HCEC 1CT (cell line): ENCODE data around the gene TMEM184C.
A peak's percentile ranks its signal among the peaks of the same experiment; 100 is the strongest.

Experiments used
- DNase-seq: peaks from one replicate; pipeline ENCODE4 v3.0.0-alpha.2; 2017

The TMEM184C gene

DNA sequence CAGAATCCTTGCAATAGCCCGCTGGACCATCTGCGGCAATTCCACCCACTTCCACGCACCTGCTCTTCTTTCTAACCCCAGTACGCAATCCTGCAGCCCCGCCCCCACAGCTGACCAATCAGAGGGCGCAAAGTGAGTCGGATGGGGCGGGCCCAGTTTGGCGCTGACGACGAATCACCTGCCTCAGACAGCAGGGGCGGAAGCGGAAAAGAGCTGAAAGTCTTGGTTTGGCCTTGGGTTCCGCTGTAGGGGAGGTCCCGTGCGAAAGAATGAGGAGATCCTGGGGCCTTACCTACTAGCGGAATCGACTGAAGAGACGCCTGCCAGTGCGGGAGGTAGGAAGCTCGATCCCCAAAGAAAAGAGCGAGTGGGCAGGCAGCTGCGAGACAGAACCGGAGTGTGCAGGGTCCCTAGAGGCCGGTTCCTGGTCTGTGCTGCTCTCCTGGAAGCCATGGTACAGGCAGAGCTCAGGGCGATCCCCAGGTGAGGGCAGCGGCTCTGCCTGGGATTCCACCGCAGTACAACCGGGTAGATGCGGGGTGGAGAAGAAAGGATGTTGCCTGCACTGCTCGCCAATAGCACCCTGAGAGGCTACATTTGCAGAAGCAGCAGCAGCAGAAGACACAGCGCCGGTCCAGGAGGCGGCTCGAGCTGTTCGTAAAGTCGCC, at the start of gene TMEM184C:
TSS of gene TMEM184C (plus strand) at position 225 of the 668 bp plus-strand sequence. CDS start 560 bp downstream, outside the sequence.
- peak; percentile 83 for DNase-seq

DNA sequence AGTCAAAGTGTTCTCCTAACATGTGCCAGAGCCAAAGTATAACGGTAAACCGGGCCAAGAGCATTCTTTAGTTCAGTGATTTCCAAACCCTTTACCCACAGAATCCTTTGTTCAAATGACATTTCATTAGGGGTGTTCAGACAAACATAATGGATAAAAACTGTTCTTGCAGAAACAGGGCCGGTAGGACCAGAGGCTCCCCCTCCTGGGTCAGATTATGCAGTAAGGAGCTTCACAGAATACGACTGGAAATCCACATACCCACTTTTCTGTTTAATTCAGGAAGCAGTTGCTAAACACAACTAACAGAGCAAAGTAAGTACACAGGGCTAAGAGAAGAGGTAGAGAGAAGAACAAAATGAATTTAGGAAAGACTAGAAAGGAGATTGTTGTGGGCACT, 46.6 kb upstream of the TMEM184C start:
- DNase-seq = no peak

DNA sequence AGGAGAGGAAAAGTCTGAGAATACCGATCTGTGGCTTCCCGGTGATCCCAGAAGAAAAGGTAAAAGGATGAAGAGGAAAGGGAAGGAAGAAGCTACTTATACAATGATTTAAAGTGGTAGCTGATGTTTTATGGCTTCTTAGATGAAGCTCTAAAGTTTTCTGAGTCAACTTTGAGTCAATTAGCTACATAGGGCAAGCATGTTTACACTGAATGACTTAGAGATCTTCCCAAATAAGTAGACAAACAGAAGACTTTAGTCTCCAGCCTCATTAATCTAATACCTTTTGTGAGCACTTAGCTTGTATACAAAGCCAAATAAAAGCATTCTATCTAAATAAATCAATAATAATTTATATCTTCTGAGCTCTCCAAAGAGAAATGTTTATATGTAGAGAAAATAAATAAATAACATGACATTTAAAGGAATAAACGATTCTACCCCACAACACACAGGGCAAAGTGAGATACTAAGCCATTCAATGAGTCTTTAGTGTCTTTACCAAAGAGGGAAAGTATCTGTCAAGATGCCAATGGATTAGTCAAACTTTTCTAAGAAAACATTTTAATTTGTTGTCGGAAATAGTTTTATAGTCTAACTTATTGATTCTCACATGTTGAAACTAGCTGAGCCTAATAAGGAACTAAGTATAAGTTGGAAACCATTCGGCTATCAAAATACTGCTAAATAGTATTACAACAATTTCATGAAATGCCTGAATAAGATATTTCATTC, 46.0 kb upstream of the TMEM184C start:
- no peak for DNase-seq

DNA sequence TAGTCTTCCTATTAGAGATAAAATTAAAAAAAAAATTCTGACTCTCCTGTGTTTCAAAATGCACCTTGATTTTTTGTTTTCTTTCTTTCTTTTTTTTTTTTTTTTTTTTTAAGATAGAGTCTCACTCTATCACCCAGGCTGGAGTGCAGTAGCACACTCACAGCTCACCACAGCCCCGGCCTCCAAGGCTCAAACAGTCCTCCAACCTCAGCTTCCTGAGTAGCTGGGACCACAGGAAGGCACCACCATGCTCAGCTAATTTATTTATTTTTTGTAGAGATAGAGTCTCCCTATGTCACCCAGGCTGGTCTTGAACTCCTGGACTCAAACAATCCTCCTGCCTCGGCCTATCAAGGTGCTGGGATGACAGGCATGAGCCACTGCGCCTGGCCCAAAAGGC, 41.1 kb upstream of the TMEM184C start:
- DNase-seq = no peak

DNA sequence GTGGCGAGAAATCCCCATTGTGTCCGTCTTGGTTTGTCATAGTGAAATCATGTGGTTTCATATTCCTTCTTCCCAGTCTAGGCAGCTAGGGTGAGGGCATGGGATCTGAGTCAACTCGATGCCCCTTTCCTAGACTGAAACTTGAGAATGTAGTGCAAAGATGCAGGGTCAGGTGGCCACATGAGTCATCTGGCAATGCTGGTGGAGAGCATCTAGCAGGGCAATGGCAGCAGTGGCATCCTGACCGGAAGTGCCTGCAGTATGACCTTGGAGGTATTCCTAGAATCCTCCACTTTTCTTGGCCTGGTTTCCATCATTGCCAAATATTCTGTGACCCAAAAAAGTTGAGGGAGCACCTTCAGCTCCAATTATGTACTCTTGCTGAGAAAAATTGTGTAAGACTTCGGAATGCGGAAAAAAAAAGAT, 39.1 kb upstream of the TMEM184C start:
- DNase-seq = peak; percentile 86

DNA sequence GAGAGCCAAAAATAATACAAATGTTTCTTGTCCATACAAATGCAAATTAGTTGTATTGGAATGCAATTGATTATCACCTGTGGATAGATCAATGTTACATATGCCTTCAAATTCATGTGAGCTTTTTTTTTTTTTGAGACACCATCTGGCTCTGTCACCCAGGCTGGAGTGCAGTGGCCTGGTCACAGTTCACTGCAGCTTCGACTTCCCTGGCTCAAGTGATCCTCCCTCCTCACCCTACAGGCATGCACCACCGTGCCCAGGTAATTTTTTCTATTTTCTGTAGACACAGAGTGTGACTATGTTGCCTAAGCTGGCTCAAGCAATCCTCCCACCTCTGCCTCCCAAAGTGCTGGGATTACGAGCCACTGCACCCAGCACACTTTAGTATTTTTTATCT, 38.6 kb upstream of the TMEM184C start:
- DNase-seq = no peak

DNA sequence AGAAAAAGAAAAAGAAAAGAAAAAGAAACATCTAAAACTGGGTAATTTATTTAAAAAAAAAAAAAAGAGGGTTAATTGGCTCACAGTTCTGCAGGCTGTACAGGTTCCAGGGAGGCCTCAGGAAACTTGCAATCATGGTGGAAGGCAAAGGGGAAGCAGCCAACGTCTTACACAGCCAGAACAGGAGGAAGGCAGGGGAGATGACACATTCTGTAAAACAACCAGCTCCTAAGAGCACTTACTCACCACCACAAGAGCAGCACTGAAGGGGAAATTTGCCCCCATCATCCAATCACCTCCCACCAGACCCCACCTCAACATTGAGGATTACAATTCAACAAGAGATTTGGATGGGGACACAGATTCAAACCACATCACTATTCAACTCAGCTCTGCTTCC, 36.8 kb upstream of the TMEM184C start:
- DNase-seq = peak; percentile 34

DNA sequence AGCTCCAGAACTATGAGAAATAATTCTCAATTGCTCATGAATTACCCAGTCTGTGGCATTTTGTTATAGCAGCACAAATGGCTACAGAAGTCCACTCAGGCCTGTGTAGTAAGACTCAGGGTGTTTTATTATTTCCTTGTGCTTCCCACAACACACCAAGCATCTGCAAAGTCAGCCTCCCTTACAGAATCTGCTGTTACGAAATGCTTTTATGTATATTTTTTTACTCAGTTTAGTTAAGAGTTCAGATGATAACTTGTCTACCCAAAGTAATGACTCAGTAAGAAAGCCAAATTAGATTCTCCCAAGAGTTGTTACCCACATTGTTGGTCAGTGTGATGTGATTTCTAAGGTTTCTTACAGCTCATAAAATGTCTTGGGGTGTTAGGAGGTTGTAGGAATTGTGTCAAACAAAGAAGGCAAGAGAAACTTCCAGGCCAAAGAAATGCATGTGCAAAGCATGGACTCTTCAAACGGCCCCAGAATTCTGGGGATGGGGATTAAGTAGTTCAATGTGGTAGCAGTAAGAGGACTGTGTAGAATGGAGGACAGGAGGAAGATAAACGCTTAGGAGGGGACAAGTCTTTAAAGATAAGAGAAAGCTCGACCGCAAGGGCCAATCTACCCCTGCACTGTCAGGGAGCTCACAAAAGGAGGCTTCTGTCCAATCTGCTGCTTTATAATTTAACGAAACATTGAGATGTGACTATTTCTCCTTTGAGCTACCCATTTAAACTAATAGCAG, 35.4 kb upstream of the TMEM184C start:
- peak; percentile 54 for DNase-seq

DNA sequence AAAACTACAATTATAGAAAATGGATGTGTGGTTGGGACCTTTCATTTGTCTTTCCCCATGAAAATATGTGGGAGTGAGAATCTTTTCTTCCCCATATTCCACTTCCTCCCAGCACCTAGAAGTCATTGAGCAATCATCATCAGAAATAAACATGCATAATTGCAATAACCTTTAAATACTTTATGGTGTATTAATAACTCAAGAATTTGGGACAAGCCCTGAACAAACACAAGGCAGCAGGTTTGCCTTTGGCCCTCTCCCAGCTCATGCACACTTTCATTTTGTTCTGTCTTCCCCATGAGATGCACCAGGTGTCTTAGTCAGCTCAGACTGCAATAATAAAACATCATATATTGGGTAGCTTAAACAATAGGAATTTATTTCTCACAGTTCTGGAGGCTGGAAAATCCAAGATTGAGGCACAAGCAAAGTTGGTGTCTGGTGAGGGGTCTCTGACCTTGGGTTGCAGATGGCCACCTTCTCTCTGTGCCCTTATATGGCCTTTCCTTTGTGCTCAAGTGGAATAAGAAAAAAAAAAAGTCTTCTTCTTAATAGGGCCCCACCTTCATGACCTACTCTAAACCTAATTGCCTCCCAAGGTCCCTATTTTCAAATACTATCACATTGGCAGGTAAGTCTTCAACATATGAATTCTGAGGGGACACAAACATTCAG, 34.7 kb upstream of the TMEM184C start:
- DNase-seq = peak; percentile 45

DNA sequence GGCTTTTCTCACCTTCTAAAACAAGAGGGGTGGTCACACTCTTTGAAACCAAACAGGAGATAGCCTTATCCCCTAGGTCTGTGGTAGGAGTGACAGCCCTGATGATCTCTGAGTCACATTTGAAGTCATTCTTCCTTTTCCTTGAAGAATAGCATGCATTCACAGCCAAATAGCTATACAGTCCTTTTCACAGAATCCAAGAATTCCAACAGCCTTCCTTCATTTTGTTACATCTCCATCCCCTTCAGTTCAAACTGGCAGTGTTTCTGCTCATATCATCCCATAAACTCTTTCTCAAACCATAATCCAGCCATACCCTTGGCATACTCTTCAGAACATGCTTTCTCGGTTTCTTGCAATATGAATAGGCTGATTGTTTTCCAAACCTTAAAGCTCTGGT, 33.3 kb upstream of the TMEM184C start:
- DNase-seq = no peak

DNA sequence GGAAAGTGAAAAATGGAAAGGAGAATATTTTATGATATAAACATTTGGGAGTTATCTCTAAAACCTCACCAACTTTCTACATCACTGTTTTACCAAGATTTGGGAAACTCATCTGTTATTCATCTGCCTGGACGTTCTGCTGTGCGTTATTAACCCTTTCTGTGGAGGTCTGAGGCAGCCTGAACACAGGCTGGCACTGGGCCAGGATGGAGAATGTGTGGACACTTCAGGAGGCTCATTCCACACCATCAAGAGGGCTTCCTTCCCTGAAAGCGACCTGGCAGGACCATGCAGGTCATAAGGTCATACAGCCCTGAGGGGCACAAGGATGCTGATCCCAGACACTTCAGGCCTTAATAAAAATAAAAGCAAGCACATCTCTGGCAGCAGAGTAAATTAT, 31.2 kb upstream of the TMEM184C start:
- no peak for DNase-seq

DNA sequence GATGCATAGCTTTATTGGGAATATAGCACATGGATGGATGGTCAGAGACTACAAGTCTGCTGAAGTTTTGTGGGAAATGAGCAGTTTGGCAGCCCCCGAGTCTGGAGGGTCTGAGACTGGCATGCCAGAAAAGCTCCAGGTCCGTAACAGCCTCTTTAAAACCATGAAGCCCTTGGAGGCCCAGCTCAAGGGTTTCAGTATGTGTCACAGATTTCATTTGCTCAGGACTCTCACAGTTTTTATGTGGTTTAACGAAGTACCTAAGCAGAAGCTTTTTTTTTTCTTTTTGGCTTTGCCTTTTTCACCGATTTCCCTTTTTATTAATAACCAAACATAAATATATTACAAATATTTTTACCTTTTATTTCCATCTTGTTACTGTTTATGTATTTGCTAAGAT, 30.6 kb upstream of the TMEM184C start:
- no peak for DNase-seq

DNA sequence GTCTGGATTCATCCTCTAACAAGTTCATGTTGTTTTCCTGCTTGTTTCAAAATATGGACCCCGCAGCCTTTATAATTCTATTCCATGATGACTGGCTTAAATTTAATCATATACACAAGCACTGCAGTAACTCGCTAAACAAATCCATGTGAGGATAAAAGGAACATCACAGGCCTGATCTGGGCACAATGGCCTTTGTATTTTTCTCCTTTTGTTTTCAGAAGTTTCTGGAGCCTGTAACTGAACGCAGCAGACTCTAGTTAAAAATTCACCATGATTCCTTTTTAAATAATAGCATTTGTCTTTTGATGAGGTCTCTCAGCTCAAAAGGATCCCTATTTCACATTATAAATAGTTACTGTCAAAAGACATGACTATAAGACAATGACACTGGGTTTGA, 30.2 kb upstream of the TMEM184C start:
- no peak for DNase-seq

DNA sequence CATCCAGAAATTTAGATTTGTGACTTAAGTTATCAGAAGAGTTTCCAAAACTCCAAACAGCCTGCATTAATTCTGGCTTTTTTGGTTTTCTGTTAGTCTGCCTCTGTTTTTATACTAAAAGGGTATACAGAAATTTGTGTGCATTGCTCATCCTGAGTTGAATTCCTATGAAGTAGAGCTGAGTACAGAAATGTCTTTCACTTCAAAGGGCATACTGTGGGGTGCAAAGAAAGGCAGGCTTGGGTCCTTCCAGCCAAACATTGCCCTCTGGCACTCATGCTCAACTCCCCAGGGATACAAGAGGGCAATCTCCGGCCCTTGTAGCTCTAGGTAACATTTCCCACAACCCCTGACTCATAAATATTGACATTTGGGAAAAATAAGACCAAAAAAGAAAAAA, 27.6 kb upstream of the TMEM184C start:
- DNase-seq = no peak

DNA sequence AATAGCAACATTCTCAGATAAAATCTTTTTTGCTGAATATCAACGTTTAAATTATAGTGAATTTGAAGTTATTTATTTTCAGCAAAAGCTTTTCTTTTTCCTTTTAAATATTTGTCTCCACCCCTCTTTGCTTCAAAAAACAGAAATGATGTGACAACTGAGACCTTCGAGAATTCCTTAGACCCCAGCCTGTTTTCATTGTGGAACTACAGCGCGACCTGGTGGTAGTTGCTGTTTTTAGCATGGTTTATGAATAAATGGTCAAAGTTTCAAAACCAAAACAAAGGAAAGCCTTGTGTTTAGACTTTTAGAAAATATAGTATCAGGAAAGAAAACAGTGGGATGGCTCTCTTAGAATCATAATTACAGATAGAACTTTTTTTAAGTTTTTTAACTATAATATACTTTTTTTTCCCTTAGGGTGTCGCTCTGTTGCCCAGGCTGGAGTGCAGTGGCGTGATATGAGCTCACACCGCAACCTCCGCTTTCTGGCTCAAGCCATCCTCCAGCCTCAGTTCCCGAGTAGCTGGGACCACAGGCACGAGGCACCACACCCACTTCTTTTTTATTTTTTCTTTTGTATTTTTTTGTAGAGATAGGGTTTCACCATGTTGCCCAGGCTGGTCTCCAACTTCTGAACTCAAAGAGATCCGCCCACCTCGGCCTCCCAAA, 26.8 kb upstream of the TMEM184C start:
- no peak for DNase-seq

DNA sequence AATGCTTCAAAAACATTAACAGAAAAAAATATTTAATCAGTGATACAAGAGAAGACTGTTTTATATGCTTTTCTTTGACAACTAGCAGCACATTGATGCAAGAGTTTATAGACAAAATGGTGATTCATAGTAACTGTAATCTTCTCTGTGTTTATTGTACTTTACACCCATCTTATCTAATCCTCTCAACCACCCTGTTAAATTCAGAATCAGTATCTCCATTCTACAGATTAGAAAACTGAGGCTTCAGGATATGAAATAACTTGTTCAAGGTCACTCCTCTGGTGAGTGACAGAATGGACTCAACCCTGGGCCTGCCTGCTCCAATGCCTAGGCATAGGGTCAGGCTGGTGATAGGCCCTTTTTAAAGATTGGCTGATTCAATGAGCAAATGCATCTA, 26.1 kb upstream of the TMEM184C start:
- DNase-seq = peak; percentile 23

DNA sequence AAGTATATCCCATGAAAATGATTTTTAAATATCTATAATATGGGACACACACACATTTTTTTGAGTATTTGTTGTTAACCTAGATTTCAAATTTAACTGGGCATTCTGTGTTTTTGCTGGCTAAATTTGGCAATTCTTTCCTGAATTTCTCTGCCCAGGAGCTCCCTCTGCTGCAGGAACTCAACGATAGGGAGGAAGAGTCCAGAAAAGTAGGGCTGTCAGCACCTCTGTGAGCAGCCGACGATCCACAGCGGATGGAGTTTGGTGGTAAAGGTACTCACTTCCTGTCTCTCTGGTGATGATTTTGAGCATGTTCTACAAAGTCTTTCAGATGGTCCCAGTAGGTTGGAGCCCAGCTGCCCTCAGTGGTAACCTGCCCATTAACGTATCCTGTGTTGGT, 23.1 kb upstream of the TMEM184C start:
- DNase-seq = no peak

DNA sequence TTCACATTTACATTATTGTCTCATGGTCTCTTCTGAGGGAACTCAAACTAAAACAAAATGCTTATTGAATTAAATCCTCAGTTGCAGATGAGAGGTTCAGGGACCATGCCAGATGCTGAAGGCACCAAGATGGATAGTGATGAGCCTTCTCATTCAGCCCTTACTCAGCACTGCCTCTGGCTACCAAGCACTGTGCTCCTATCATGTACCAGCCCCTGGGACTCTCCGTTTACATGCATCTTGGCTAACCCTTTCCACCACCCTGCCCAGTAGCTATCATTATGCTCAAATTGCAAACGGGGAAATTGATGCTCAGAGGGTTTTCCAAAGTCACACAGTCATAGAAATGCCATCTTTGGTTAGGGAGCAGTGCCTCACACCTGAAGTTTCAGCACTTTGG, 22.6 kb upstream of the TMEM184C start:
- no peak for DNase-seq

DNA sequence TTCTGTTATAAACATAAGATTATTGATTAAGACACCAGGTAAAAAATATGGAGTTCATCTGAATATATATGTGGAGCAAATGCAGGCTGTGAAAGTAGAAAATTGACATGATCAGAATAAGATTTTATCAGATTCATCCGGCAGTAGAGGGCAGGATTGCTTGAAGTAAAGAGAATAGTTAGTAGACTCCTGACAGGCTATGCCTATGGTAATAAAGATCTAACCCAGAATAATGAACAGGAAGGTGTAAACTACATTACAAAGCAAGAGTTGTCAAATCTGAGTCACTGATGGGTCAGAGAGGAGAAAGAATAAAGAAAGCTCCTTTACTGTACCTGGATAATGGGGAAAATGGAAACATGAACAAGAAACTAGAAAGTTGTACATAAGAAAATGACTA, 20.8 kb upstream of the TMEM184C start:
- peak; percentile 25 for DNase-seq

DNA sequence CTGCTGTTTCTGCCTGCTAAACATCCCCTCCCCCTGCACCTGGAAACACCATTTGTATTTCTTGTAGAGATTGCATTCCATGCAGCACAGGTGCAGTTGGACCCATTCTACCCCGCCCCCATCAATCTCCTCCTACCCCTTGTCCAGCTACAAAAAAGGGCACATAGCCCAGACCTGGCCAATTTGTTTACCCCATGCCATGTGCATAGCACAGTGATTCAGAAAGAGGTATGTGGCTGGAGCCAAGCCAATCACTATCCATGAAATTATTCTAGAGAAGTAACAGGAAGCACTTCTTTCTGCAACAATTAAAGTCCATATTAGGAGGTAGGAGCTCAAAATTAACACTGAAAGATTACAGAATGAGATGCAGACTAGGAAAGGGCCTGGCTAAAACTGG, 20.2 kb upstream of the TMEM184C start:
- DNase-seq = peak; percentile 81

DNA sequence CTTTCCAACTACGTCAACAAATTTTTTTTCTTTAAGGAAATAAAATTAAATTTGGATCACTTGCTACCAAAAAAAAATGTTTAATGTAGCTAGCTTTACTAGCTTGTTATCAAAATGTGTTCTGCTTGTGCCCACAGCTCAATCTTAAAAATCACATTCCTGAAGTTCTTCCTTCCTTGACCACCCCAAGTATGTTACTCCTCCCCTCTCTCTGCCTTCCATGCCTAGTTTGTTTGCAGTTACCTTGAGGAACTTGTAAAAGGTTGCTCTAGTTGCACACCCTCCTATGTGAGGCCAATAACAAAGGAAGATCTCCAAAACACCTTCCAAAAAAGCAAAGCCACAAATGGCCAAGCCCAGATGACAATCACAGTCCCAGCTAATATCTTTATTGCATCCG, 19.6 kb upstream of the TMEM184C start:
- no peak for DNase-seq

DNA sequence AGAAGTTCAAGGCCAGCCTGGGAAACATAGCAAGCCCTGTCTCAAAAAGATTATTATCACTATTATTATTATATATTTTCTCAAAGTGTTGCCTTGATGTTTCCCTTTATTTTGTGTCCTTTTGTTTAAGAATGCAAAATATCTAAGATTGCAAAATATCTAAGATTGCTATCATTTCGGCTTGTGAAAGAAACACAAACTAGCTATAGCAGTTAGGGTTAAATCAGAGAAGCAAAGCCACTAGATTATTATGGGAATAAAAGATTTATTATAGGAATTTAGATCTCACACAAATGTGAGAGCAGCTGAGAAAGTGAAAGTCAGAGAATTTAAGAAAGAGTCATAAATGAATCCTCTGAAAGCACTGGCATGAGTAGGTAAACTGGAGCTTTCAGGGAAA, 18.0 kb upstream of the TMEM184C start:
- no peak for DNase-seq

DNA sequence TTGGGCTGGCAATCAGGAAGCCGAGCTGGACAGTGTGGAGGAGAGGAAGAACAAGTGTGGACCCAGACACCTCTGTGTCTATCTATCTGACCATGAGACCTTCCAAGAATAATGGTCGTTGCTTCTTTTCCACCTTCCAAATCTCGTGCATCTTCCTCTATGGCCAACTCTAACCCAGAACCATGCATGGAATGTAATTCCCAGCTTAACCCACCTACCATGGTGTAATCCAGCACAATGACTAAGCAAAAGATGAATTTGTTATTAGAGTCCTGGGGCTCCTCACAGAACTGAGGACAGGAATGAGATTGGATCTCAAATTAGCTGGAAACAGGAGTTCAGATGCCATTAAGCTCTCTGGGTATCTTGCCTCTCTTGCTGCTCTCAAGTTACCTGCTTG, 17.4 kb upstream of the TMEM184C start:
- peak; percentile 32 for DNase-seq
